ENCODE measurements around the gene TSGA10. TPM values are rescaled to one million over a fixed set of nuclear protein-coding genes. Genes with fewer than 3 reads are reported as not detected.

Gene TSGA10
- total RNA-seq, 1 donor from 2014 or later: 3.0 TPM

DNA sequence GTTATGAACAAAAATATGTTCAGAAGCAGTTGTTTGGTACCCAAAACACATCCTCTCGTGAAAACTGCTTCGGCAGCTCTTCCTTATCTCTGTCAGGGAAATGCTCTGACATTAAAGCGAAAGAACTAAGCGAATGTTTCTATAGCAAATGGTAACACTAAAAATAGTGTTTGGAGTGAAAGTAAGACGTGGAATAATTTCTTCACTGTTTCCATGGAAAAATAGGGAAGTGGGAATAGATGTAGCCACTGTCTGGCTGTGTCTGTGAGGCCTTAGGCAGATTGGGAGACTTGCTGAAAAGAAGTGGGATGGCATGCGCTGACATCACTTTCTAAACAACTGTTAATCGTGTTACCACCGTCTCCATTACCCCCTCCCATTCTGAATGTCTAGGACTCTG lies 207.2 kb downstream of the TSGA10 start:
- H3K27ac Mint-ChIP-seq: no peak overlapping the region
- peaks cover 4% of the 10 kb centered on the region for H3K27me3 Mint-ChIP-seq (ENCODE audit: insufficient read depth)
- no peaks in the 10 kb centered on the region for H3K36me3 Mint-ChIP-seq (ENCODE audit: low read depth)
- H3K4me3 Mint-ChIP-seq: no peak overlapping the region
- intact Hi-C loops (cut with micrococcal nuclease): no loop called here
- H3K9me3 Mint-ChIP-seq: no peaks in the 10 kb centered on the region
- no peaks in the 10 kb centered on the region for H3K4me1 Mint-ChIP-seq (ENCODE audit: low read depth)
- no peak for DNase-seq (ENCODE audit: low spot score)

Other genes starting within 250 kb of the TSGA10 start
- gene CRACDL, start 218.7 kb downstream of the TSGA10 start, total RNA-seq: 0.13 and 0.32 TPM in 2 replicates
- gene C2orf15, start 13.2 kb downstream of the TSGA10 start, total RNA-seq: 0.29 TPM in 1 of 2 replicates, not detected in the other
- 2.2 and 3.3 TPM in 2 replicates for gene LIPT1, start within 50 bp of the TSGA10 start, total RNA-seq
- 45.3 and 50.1 TPM in 2 replicates for gene MITD1, start 26.1 kb upstream of the TSGA10 start, total RNA-seq
- gene MRPL30, start 26.2 kb upstream of the TSGA10 start, total RNA-seq: 25.5 and 27.8 TPM in 2 replicates
- not detected in 2 replicates for gene LYG2, start 100.7 kb upstream of the TSGA10 start, total RNA-seq
- gene LYG1, start 146.3 kb upstream of the TSGA10 start, total RNA-seq: 1.5 and 1.7 TPM in 2 replicates
- 37.0 and 37.3 TPM in 2 replicates for gene TXNDC9, start 181.4 kb upstream of the TSGA10 start, total RNA-seq
- 84.7 and 84.8 TPM in 2 replicates for gene EIF5B, start 182.4 kb upstream of the TSGA10 start, total RNA-seq

Measured in activated T-helper 1 cell treated with anti-CD3 and anti-CD28 coated beads, Interleukin-12 subunit alpha, Interleukin-12 subunit beta, Interleukin-2, Interleukin-4 antibody, amounts not matched to agents 30 ng/mL and 10 ng/mL and 1 ng/mL, durations not matched to agents 14 hours and 24 hours and 36 hours (primary cell).